PC-3 (cell line): ENCODE results near the gene RIMBP2. TPM values are rescaled to one million over a fixed set of nuclear protein-coding genes. Genes with fewer than 3 reads are reported as not detected.

Source experiments
- ATAC-seq: fragments of 200-7000 bp; cut with Tn5 transposase; 2 replicates; pipeline ENCODE4 v1.9.1; 2020; ENCODE audit warnings: mild to moderate bottlenecking, moderate library complexity
- BruUV-seq: library from RNA; stranded (reverse); fragments of 400-500 nt; replicated peaks from 2 replicates; lab custom pipeline; 2021; lab: Mats Ljungman, UMichigan
- CTCF ChIA-PET: fragments of 300-600 bp; sonication (Branson Sonifier 250); formaldehyde crosslinking; loops from one replicate; lab custom pipeline; 2022; ENCODE audit warnings: antibody characterized with exemption; lab: Charles Lee
- POLR2A ChIA-PET: fragments of 300-600 bp; sonication (Branson Sonifier 250); formaldehyde crosslinking; loops from one replicate; lab custom pipeline; 2022; ENCODE audit warnings: antibody characterized with exemption; ENCODE audit not compliant: unreplicated experiment; lab: Charles Lee
- DNase-seq: peaks from one replicate; pipeline ENCODE4 v3.0.0-alpha.2; 2015
- H2AFZ ChIP-seq: fragments of 300-600 bp; sonication (generic); 2 replicates; pipeline ENCODE4 v1.6.0; 2016; ENCODE audit warnings: antibody characterized with exemption, low read length
- H3F3A ChIP-seq: fragments of 300-600 bp; sonication (generic); one replicate; pipeline ENCODE4 v1.6.0; 2017; ENCODE audit warnings: antibody characterized with exemption, low read length, control low read depth, mild to moderate bottlenecking; ENCODE audit not compliant: unreplicated experiment
- H3K27ac ChIP-seq: fragments of 300-600 bp; sonication (generic); 2 replicates; pipeline ENCODE4 v1.5.1; 2016; ENCODE audit warnings: mild to moderate bottlenecking, low read length
- H3K27me3 ChIP-seq: fragments of 300-600 bp; sonication (generic); 2 replicates; pipeline ENCODE4 v1.6.1; 2016; ENCODE audit warnings: low read length, mixed read lengths
- H3K36me3 ChIP-seq: fragments of 300-600 bp; sonication (generic); 2 replicates; pipeline ENCODE4 v1.6.1; 2016; ENCODE audit warnings: low read depth, mixed run types, low read length, mixed read lengths
- H3K4me1 ChIP-seq: fragments of 300-600 bp; sonication (generic); 2 replicates; pipeline ENCODE4 v1.5.1; 2016; ENCODE audit warnings: low read length; ENCODE audit not compliant: insufficient read depth
- H3K4me2 ChIP-seq: fragments of 300-600 bp; sonication (generic); 2 replicates; pipeline ENCODE4 v1.6.0; 2016; ENCODE audit warnings: low read length
- H3K4me3 ChIP-seq: fragments of 300-600 bp; sonication (generic); 2 replicates; pipeline ENCODE4 v1.5.1; 2016; ENCODE audit warnings: mild to moderate bottlenecking, low read length, mixed read lengths
- H3K79me2 ChIP-seq: fragments of 300-600 bp; sonication (generic); 2 replicates; pipeline ENCODE4 v1.6.1; 2017; ENCODE audit warnings: low read length, mixed read lengths
- H3K9ac ChIP-seq: fragments of 300-600 bp; sonication (generic); 2 replicates; pipeline ENCODE4 v1.6.0; 2016; ENCODE audit warnings: mild to moderate bottlenecking, low read length
- H3K9me2 ChIP-seq: fragments of 300-600 bp; sonication (generic); replicated peaks from 2 replicates; pipeline ENCODE4 v1.6.1; 2016; ENCODE audit warnings: mixed run types, low read length, mixed read lengths
- H3K9me3 ChIP-seq: fragments of 300-600 bp; sonication (generic); 2 replicates; pipeline ENCODE4 v1.6.1; 2016; ENCODE audit warnings: low read length, mixed read lengths
- H4K20me1 ChIP-seq: fragments of 300-600 bp; sonication (generic); 2 replicates; pipeline ENCODE4 v1.6.1; 2016; ENCODE audit warnings: low read length, mixed read lengths
- EZH2 ChIP-seq: fragments of 300-600 bp; sonication (generic); IDR thresholded peaks from one replicate; pipeline ENCODE4 v1.6.1; 2017; ENCODE audit warnings: antibody characterized with exemption, mild to moderate bottlenecking, low read length; ENCODE audit not compliant: unreplicated experiment
- EZH2phosphoT487 ChIP-seq: fragments of 300-600 bp; sonication (generic); IDR thresholded peaks from 2 replicates; pipeline ENCODE4 v1.6.1; 2018; ENCODE audit warnings: mild to moderate bottlenecking, antibody characterized with exemption, low read length, borderline replicate concordance
- intact Hi-C: fragments of 100-400 bp; cut with micrococcal nuclease; formaldehyde crosslinking; loops from 2 replicates; pipeline ENCODE4 v1.9.0; 2023
- total RNA-seq: library from RNA; depleted of rRNA; stranded (reverse); fragments of >200 nt; gene quantifications from 2 replicates; pipeline ENCODE4 v1.2.3, GENCODE V29; 2014
- TF ChIP-seq, protein P1 (sequence below): fragments of 300-600 bp; sonication (generic); conservative IDR thresholded peaks from 2 replicates; pipeline ENCODE4 v1.5.1; 2017; ENCODE audit warnings: antibody characterized with exemption, low read depth, mild to moderate bottlenecking, low read length

RIMBP2 gene
- total RNA-seq, 1 experiment from 2014 or later = not detected

DNA sequence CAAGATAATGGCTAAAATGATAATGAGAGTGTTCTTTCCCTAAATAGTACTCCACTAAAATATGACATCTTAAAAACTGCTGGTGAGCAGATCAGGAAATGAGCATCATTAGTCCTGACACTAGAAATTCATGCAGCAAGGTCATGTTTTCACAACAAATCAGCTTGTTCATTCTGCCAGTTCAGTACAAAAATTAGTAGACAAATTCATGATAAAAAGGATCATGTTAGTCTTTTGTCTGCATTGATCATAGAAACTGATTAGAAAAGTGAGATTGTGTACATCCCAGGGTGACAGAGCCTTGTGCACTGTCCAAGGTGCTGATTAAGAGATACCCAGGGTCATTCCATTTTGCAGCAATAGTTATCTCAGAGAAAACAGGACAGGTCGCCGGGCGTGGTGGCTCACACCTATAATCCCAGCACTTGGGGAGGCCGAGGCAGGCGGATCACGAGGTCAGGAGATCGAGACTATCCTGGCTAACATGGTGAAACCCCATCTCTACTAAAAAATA, 163.6 kb downstream of the RIMBP2 start:
- ChIA-PET CTCF (no interaction called here), POLR2A (no interaction called here)
- Histone ChIP-seq H3K36me3 (no peaks in the 10 kb centered on the region), H3K4me1 (no peaks in the 10 kb centered on the region), H3K4me2 (no peak overlapping the region), H3K9ac (no peak overlapping the region), H3K27ac (no peak overlapping the region), H2AFZ (no peak overlapping the region), H3K79me2 (no peaks in the 10 kb centered on the region), H3K27me3 (no peaks in the 10 kb centered on the region), H3K9me3 (no peaks in the 10 kb centered on the region), H4K20me1 (no peaks in the 10 kb centered on the region), H3K4me3 (no peak overlapping the region), H3F3A (no peaks in the 10 kb centered on the region), H3K9me2 (no peaks in the 10 kb centered on the region)
- BruUV-seq = no TSS peak
- TF ChIP-seq EZH2 = no peak
- TF ChIP-seq EZH2phosphoT487 = no peak
- TF ChIP-seq, protein P1, sequence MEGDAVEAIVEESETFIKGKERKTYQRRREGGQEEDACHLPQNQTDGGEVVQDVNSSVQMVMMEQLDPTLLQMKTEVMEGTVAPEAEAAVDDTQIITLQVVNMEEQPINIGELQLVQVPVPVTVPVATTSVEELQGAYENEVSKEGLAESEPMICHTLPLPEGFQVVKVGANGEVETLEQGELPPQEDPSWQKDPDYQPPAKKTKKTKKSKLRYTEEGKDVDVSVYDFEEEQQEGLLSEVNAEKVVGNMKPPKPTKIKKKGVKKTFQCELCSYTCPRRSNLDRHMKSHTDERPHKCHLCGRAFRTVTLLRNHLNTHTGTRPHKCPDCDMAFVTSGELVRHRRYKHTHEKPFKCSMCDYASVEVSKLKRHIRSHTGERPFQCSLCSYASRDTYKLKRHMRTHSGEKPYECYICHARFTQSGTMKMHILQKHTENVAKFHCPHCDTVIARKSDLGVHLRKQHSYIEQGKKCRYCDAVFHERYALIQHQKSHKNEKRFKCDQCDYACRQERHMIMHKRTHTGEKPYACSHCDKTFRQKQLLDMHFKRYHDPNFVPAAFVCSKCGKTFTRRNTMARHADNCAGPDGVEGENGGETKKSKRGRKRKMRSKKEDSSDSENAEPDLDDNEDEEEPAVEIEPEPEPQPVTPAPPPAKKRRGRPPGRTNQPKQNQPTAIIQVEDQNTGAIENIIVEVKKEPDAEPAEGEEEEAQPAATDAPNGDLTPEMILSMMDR = no peak
- ATAC-seq (no peak), DNase-seq (no peak)
- intact Hi-C loops = no loop called here

DNA sequence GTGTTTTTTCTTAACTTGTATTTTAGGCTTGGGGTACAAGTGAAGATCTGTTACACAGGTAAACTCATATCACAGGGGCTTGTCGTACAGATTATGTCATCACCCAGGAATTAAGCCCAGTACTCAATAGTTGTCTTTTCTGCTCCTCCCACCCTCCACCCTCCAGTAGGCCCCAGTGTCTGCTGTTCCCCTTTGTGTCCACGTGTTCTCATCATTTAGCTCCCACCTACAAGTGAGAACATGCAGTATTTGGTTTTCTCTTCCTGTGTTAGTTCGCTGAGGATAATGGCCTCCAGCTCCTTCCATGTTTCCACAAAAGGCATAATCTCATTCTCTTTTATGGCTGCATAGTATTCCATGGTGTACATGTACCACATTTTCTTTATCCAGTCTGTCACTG, 166.7 kb downstream of the RIMBP2 start:
- no peaks in the 10 kb centered on the region for H4K20me1 ChIP-seq
- ChIA-PET POLR2A (no interaction called here), CTCF (no interaction called here)
- no peak overlapping the region for H3K9ac ChIP-seq
- no peaks in the 10 kb centered on the region for H3K4me1 ChIP-seq
- TF ChIP-seq EZH2 (no peak), EZH2phosphoT487 (no peak)
- TF ChIP-seq, protein P1 = no peak
- H3K4me3 ChIP-seq = no peak overlapping the region
- no peaks in the 10 kb centered on the region for H3K9me2 ChIP-seq
- intact Hi-C loops = no loop called here
- DNase-seq = no peak
- H3F3A ChIP-seq = no peaks in the 10 kb centered on the region
- H2AFZ ChIP-seq = no peak overlapping the region
- no TSS peak for BruUV-seq
- no peak overlapping the region for H3K4me2 ChIP-seq
- no peaks in the 10 kb centered on the region for H3K79me2 ChIP-seq
- H3K27ac ChIP-seq = no peak overlapping the region
- no peaks in the 10 kb centered on the region for H3K36me3 ChIP-seq
- H3K27me3 ChIP-seq = no peaks in the 10 kb centered on the region
- no peak for ATAC-seq
- no peaks in the 10 kb centered on the region for H3K9me3 ChIP-seq

DNA sequence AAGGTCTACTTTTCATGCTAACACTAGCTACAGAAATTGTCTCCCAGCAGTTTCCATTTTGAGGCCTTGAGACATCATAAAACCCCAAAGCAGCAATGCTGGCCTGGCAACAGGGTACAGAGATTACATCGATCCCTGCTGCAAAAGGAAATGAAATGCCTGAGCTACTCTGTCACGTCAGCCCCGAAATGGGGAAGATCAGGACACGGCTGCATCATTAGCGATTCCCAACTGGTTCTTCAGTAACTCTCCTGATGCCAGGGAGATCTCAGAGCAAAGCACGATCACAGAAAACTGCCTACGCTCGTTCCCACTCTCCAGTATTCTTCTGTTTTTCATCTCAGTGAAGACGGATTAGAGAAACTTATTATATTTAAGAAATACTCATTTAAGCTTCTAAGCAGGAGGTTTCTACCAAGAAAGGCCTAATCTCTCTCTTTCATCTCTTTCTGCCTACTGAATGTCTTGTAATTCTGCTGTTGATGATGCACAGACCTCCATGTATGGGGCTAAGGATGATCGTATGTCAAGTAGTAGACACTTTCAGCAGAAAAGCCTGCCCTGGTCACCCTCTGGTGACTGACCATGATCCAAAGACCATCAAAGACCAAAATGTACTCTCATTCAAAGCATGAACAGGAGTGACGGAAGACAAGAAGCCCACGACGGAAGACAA, 168.5 kb downstream of the RIMBP2 start:
- no TSS peak for BruUV-seq
- POLR2A ChIA-PET = no interaction called here
- no peak for TF ChIP-seq EZH2

More for the DNA sequence above, 168.5 kb downstream of the RIMBP2 start:
- Histone ChIP-seq H2AFZ (no peak overlapping the region), H3K4me1 (no peaks in the 10 kb centered on the region), H3K36me3 (no peaks in the 10 kb centered on the region), H3K27ac (no peak overlapping the region), H3K27me3 (no peaks in the 10 kb centered on the region), H3K79me2 (no peaks in the 10 kb centered on the region), H3K4me2 (no peak overlapping the region), H3F3A (no peaks in the 10 kb centered on the region), H4K20me1 (no peaks in the 10 kb centered on the region), H3K9me2 (no peaks in the 10 kb centered on the region), H3K4me3 (no peak overlapping the region), H3K9ac (no peak overlapping the region), H3K9me3 (no peaks in the 10 kb centered on the region)
- ATAC-seq = no peak
- intact Hi-C loops = no loop called here
- CTCF ChIA-PET = no interaction called here
- no peak for DNase-seq
